Panc1 (cell line): ENCODE data around the gene DEPDC5.

Source experiments
- CTCF ChIP-seq: fragments of 450-650 bp; IDR thresholded peaks from 2 replicates; pipeline ENCODE4 v1.5.1; 2017; ENCODE audit warnings: mild to moderate bottlenecking
- POLR2AphosphoS5 ChIP-seq: IDR thresholded peaks from 2 replicates; pipeline ENCODE4 v1.6.1; 2012; ENCODE audit warnings: mild to moderate bottlenecking, low read depth, low read length, moderate library complexity
- REST ChIP-seq, 2 experiments: IDR thresholded peaks; 2 replicates each; pipeline ENCODE4 v1.6.1; 2011 to 2012; ENCODE audit warnings: low read depth in 2 of 2, control low read depth in 1 of 2, low read length in 1 of 2, mild to moderate bottlenecking in 1 of 2, moderate library complexity in 1 of 2; ENCODE audit not compliant: insufficient read depth in 1 of 2
- SIN3A ChIP-seq: IDR thresholded peaks from 2 replicates; pipeline ENCODE4 v1.6.1; 2012; ENCODE audit warnings: low read depth, mild to moderate bottlenecking, low read length, moderate library complexity, borderline replicate concordance; ENCODE audit not compliant: insufficient read depth
- TCF7L2 ChIP-seq: IDR thresholded peaks from 2 replicates; pipeline ENCODE4 v1.6.1; 2011; ENCODE audit warnings: mild to moderate bottlenecking, low read depth, low read length, inconsistent platforms

GRCh38 chr22:31848411-31848810 lies 94.6 kb downstream of the DEPDC5 start:
- TF ChIP-seq REST (IDR thresholded peaks at IDR 0.05; ENCODE audit: insufficient read depth in 1 of 2, low read depth in 2 of 2, low read length in 1 of 2) (no peak), POLR2AphosphoS5 (no peak), CTCF (no peak), SIN3A (no peak), TCF7L2 (no peak)
